B cell (primary cell): ENCODE results near the gene RASL10B.

ENCODE experiments used
- CTCF ChIP-seq: fragments of 200-600 bp; IDR thresholded peaks from one replicate; pipeline ENCODE4 v1.8.0; 2022; ENCODE audit warnings: antibody characterized with exemption, mild to moderate bottlenecking
- EZH2 ChIP-seq: IDR thresholded peaks from 2 replicates; pipeline ENCODE4 v1.6.1; 2012; ENCODE audit warnings: borderline replicate concordance, low read depth, mild to moderate bottlenecking, moderate library complexity, low read length; ENCODE audit not compliant: insufficient read depth, poor library complexity, severe bottlenecking

- no peak for TF ChIP-seq CTCF
- no peak for TF ChIP-seq EZH2
Measured at GRCh38 chr17:35765756-35766488, 34.5 kb downstream of the RASL10B start.
